GM19463 (cell line): ENCODE results near the gene ABCG4.
"Not testable (repeated sequence)": the region's sequence is repeated elsewhere in the genome, so short reads cannot be mapped to it uniquely, and the experiment has no call there.

Source experiments
- ATAC-seq: cut with Tn5 transposase; IDR thresholded peaks from one replicate; pipeline ENCODE4 v1.9.1; 2021; ENCODE audit warnings: mild to moderate bottlenecking, moderate library complexity; ENCODE audit not compliant: unreplicated experiment

ABCG4 gene

DNA sequence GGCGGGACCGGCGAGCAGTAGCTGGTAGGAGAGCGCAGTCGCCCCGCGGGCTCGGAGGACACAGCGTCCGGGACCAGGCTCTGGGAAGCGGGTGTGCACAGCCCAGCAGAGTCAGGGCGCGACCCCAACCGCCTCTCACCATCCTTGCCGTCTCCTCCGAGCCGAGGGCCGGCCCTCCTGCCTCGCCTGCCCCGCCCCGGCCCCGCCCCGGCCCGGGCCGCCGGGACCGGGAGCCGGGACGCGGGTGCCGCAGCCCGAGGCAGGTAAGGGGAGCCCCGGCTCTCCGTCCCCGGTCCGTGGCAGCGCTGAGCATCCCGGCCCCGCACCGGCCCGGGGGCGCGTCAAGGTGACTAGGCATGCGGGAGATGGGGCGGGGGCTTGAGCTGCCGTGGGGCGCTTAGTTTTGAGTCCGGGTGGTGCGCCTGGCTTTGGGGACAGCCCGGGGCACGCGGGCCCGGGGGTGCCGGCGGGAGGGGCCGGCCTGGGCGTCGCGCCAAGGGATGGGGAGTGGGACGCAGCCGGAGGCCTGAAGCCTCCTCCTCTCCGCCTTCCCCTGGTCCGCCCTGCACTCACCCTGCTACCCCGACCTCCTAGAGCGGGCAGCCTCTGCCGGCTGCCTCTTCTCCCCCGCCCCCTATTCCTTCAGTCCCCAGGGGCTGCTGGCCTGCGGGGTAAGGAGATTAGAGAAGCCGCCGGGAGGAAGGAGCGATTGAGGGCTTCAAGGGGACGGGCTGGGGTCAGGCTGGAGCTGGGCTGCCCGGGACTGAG lies at the start of gene ABCG4:
Gene ABCG4 (plus strand): TSS at position 35 of the 768 bp plus-strand sequence. CDS start 914 bp downstream, outside the sequence.
- no peak for ATAC-seq

DNA sequence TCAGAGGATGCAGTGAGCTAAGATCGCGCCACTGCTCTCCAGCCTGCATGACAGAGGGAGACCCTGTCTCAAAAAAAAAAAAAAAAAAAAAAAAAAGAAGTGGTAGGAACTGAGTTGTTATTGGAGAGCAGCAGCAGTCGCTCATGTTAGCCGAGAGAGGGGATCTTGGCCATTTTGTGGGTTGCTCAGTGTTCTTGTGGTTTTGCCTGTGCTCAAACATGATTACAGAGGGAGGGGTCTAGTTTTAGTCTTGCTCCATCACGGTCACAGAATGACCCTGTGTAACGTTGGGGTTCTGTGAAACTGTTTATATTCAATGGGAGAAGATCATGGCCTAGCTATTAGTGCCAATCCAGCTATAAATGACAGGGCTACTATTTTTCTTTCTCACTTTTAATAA lies 49.1 kb upstream of the ABCG4 start:
- no peak for ATAC-seq

DNA sequence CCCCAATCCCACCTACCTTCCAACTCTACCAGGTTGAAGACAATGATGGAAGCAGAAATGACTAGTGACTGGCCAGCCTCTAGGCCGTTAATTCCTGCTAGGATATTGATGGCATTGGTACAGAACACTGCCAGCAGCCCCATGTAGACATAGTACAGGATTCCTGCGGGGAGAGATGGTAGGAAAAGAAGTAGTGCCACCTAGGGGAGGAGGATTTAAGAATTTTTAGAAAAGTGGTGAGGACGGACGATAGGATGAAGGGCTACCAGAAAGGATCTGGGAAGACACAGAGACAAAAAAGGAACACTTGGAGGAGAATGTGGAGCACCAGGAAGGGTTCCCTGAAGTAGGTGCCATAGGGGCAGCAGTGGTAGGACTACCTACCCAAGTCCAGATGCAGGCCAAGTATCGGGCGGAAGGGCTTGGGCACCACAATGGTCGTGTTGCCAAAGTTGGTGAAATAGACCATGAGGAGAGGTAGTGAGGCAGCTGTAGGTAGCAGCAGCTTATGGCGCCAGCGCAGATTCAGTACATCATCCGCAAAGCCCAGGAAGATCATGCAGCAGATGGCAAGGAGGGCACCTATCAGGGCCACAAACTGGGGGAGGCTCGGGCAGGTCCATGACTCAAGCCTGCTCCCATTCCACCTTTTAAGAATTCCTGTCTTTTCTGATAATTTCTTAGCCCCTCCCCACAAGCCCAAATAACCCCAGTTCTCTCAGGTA lies 48.4 kb upstream of the ABCG4 start:
- ATAC-seq: no peak

DNA sequence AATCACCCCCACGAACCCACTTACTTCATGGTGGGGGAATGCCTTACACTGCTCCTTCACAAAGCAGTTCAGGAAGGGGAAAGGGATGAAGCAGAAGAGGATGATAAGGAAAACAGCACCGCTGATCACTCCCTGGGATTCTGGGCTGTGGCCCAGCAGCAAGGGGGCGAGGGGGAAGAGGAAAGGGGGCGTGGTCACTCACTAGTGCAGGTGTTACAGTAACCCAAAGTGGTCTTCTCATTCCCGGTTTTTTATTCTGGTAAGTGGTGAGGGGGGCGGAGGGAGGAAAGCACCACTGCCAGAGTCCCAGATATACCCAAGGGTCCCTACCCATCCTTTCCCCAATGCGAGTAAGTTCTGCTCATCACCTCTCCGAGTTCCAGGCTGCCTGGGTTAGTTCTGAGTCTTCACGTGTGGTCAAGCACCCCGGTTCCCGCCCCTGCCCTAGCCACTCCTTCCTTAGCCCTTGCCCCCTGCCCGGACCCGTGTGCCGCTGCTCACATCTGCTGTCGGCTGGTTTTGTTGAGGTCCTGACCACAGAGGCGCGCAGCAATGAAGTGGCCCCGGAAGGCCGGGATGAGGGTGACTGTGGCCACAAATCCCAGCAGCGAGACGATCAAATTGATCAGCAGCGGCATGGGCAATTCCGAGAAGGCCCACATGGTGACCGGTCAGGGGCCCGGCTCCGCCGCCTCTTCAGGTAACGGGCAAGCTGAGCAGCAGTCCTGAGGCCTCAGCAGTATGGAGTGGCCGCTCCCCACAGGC lies 47.7 kb upstream of the ABCG4 start:
- peak; percentile 14 for ATAC-seq

DNA sequence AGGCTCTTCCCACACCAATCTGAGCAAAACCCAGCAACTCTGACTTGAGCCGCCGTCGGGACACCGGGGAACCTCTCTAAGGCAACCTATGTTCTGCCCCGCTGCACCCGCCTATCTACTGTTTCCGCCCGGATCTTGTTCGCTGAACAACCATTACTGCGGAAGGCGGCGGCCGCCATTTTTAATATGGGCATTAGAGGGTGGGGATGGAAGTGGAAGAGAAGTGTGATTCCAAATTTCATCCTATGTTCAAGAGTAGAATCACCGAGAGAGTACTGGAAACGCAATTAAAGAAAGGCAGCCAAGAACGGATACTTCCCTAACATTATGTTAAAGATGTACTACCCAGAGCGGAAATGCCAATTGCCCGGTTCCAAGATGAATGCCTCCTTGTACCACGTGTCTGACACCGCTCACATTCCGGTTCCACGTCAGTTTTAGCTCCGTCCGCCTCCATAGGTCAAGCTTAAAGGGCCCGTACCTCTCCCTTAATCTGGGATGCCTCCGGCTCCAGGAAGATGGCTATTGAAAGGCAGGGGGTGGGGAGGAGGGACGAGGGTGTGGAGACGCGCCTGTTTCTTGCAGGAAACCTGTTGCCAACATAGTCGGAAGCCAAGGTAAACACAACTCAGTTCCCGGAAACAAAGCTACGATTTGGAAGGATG lies 47.0 kb upstream of the ABCG4 start, which contains the start of gene DPAGT1:
Gene DPAGT1 (minus strand): TSS at position 95 of the 665 bp plus-strand sequence. CDS start 198 bp downstream, outside the sequence.
- ATAC-seq: peak; percentile 86

DNA sequence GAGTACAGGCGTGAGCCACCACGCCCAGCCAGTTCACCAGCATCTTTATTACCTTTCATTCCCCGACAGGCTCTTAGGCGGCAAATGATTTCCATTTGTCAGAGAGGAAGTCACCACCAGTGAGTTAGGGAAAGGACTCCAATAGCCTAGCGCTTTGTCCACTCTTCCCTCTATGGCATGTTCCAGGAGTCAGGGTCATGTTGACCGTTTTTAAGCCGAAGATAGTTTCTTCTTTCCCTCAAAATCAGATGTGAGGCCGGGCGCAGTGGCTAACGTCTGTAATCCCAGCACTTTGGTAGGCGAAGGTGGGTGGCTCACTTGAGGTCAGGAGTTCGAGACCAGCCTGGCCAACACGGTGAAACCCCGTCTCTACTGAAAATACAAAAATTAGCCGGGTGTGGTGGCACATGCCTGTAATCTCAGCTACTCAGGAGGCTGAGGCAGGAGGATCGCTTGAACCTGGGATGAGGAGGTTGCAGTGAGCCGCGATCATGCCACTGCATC lies 45.6 kb upstream of the ABCG4 start:
- ATAC-seq: not testable (repeated sequence)

DNA sequence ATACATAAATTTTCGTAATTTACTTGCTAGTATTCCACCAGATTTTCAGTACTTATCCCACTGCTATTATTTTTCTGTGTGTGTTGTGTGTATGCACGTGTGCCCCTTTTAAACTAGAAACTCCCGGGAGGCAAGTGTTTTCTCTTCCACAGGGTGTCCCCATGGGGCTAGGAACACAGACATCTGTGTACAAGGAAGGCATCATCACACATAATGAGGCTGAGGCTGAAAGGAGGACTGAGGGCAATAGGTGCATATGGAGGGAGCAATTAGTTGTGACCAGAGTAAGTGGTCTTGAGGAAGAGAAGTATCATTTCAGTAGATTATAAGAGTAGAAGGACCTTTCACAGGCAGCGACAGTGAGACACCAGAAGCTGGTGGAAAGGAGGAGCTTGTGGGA lies 45.1 kb upstream of the ABCG4 start:
- no peak for ATAC-seq

DNA sequence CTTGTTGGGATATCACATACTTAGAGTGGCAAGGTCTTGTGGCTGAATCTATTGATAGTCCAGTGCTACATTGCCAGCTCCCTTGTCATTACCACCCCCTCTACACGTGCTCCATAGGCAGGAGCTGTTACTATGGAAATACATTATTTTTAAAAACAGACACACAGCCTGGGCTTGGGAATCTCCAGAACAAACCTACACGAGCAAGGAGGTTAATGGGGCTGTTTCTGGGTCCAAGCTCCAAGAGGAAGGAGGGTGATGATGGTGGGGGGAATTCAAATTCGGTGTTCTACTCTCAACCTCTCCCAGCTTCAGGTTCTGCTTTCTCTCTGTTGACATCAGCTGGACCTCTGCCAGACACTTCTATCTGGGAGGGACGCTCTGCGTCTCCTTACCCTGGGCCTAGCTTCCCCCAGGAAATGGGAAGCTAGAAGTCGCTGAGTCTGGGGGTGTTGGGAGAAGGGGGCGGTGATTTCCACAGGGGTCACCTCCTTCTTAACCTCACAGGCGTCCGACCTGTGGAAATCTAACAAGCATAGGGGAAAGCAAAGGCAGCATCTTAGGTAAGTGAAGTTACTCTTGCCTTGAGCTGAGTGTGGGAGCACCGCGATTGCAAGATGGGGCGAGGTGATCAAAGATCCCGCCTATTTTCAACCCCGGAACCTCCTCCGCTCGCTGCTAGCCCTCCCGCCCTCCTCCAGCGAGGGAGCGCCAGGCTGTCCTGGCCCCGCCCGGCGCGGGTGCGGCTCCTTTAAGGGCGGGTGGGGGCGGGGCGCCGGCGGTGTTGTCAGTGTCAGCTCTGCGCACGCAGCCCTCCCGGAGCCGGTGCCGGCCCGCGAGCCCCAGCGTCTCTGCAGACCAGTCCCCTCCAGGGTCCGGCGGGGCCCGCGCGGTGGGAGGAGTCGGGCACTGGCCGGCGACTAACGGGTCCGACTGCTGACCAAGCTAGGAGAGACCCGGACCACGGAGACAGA lies 42.0 kb upstream of the ABCG4 start, which contains the start of gene C2CD2L:
Gene C2CD2L (plus strand): TSS at position 781 of the 974 bp plus-strand sequence. CDS start 398 bp downstream, outside the sequence.
- peak; percentile 79 for ATAC-seq

DNA sequence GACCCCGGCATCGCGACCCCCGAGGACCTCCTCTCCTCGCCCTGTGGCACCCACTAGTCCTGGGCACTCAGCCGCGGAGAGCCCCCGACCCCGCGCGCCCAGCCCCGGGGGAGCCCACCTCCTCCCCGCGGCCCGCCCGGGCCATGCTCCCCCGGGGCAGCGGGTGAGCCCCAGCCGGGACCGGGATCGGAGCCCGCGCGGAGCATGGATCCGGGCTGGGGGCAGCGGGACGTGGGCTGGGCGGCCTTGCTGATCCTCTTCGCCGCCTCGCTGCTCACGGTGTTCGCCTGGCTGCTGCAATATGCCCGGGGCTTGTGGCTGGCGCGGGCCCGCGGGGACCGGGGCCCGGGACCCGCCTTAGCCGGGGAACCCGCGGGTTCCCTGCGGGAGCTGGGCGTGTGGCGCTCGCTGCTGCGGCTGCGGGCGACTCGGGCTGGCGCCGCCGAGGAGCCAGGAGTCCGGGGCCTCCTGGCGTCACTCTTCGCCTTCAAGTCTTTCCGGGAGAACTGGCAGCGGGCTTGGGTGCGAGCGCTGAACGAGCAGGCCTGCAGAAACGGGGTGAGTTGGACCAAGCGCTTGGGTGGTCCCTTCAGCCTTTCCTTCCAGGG lies 41.2 kb upstream of the ABCG4 start:
- peak; percentile 23 for ATAC-seq

DNA sequence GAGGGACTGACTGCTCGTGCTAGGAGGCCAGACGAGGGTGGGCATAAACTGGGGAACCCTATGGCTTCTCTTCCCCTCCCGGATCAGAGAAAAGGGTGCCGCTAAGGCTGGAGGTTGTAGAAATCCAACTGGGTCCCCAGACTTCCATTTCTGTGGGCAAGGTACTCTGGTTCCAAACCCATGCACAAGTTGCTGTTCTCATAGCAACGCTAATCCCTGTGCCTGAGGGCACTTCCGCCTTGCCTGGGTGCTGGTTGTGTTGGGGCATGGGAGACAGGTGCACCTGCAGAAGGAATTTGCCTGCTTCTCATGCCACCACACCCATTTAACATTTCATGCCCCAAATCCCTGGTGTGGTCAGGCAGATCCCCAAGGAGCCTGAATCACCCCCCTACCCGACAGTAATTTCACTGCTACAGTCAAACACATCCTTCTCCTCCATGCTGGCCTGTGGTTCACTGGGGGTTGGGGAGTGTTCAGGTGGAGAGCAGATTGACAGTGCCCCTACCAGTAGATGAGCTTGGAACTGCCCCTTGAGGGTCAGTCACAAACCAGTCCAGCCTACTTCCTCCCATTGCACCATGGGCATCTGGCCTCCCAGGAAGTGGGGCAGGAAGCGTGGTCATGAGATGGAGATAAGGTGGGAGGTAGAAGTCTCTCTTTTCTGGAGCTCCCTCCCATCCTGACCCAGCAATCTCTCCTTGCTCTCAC lies 40.6 kb upstream of the ABCG4 start:
- ATAC-seq: peak; percentile 8

DNA sequence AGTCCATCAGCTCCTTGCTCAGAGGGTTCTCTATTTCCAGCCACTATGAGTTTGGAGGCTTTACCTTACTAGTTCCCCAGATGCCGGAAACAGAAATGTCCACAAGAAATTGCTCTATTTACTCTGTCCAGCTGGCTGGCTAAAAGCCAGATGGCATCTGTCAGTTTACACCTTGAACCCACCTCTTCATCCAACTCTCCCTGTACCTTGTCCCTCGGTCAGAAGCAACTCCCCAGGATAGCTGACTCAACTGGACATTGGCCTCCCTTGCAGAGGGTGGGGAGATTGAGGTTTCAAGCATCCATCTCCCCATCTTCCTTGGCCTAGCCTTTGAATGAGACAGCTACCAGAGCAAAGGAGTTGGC lies 40.0 kb upstream of the ABCG4 start:
- no peak for ATAC-seq

DNA sequence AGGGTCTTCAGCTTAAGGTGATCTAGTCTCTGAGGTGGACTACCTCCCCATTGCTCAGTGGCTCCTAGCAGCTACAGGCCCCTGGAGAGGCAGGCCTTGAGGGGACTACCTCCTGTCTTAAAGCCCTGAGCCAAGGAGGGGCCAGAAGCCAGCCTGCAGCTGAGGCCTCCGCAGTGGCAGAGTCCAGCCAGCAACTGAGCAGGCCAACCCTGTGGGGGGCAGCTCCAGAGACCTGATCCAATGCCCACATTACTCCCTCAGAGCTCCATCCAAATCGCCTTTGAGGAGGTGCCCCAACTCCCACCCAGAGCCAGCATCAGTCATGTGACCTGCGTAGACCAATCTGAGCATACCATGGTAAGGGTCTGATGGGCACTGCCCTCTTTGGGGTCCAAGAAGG lies 39.0 kb upstream of the ABCG4 start:
- ATAC-seq: no peak

DNA sequence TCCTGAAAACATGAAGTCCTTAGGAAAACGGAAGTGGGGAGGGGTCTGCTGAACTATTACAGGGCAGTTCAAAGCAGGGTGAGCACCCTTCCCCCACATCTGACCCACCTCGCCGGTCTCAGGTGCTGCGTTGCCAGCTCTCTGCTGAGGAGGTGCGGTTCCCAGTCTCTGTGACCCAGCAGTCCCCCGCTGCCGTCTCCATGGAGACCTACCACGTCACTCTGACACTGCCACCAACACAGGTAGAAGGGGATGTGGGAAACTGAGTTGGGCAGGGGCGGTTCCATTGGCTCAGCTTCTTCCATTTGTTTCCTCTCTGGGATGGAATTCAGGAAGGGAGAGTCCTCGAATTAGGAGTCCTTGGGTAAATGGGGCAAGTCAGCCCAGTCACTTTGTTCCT lies 38.4 kb upstream of the ABCG4 start:
- ATAC-seq: no peak

DNA sequence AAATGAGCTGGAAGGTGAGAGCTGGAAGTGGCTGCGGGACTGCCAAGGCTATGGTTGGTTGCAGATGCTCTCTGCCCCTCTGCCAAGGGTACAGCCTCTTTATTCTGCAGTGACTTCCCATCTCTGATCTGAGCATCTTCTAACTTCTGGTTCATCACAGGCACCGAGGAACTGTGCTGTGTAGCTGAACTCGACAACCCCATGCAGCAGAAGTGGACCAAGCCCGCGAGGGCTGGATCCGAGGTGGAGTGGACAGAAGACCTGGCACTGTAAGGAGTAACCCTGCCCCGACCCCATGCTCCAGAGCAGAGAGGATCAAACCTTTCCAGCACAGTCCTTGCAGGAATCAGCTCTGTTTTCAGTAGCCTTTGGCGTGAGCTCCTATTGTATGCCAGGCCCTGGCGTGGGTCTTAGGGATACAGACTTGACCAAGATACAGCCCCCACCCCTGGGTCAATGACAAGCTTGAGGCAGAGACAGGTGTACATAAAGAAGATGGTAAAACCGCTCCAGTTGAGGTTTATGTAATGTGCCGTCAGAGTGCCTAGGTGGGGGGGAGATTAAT lies 37.4 kb upstream of the ABCG4 start:
- no peak for ATAC-seq

DNA sequence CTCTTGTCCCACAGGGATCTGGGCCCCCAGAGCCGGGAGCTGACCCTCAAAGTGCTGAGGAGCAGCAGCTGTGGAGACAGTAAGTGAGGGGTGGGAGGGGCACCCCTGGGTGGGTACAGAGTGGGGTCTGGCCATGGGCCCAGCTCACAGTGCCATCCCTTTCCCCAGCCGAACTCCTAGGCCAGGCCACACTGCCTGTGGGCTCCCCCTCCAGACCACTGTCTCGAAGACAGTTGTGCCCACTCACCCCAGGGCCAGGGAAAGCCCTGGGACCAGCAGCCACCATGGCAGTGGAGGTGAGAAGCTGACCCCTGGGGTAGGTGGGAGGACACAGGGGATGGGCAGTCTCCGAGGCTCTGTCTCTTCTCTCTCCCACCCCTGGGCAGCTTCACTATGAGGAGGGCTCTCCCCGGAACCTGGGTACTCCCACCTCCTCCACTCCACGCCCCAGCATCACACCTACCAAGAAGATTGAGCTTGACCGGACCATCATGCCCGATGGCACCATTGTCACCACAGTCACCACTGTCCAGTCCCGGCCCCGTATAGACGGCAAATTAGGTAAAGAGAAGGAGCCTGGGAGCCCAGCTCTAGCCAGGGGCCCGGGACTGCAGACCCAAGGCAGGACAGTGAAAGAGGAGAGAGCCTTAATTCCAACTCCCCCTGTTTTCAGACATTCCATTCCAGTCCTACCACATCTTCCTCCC lies 36.4 kb upstream of the ABCG4 start:
- no peak for ATAC-seq

DNA sequence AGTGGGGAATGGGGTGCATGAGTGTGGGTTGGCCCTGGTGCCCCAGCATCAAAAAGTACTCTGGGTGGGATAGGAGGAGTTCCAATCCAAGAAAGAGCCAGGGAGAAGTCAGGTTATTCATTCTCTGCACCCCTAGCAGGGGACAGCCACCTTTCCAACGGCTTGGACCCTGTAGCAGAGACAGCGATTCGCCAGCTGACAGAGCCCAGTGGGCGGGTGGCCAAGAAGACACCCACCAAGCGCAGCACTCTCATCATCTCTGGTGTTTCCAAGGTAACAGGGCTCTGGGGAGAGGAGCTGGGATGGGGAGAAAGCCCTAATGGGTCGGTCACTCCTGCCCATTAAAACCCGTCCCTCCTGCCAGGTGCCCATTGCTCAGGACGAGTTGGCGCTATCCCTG lies 35.1 kb upstream of the ABCG4 start:
- ATAC-seq: no peak

DNA sequence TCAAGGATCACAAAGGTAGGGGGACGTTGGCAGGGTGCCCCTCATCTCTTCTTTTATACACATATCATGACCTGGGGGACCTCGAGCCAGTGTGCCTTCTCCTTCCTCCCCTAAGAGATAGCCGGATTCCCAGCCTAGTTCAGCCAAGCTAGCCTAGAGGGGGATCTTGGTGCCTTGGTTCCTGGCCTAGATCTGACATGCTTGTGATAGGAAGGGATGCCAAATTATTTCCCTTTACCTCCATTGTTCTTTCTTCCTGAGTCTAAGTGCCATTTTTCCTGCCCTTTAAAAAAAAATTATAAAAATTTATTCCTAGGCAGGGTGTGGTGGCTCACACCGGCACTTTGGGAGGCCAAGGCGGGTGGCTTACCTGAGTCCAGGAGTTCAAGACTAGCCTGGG lies 34.5 kb upstream of the ABCG4 start:
- ATAC-seq: no peak
